HEK293 (cell line): ENCODE data around the gene RITA1.
A peak's percentile ranks its signal among the peaks of the same experiment; 100 is the strongest.

Source experiments
- CTCF ChIA-PET: fragments of 350-600 bp; formaldehyde crosslinking; extraction: SDS; loops from one replicate; lab custom pipeline; 2021; ENCODE audit warnings: antibody characterized with exemption; lab: Yijun Ruan, JAX
- POLR2A ChIA-PET: fragments of 300-600 bp; formaldehyde crosslinking; extraction: SDS; loops from one replicate; lab custom pipeline; 2020; ENCODE audit warnings: antibody characterized with exemption, inconsistent platforms; lab: Yijun Ruan, JAX
- H3K27ac ChIP-seq: fragments of 200-500 bp; sonication (Bioruptor generic); 2 replicates; pipeline ENCODE4 v1.5.1; 2014; ENCODE audit warnings: low read depth, low read length, control low read depth, inconsistent platforms; ENCODE audit errors: extremely low read depth
- H3K36me3 ChIP-seq, 2 experiments: fragments of 200-500 bp in 1 of 2; sonication (Bioruptor generic) in 1 of 2; 1 replicate in 1 of 2; 2 replicates in 1 of 2; pipeline ENCODE4 v1.5.1; 2014 to 2017; ENCODE audit warnings: inconsistent platforms in 2 of 2, low read length in 2 of 2; ENCODE audit not compliant: control insufficient read depth in 2 of 2, insufficient read depth in 1 of 2
- H3K4me1 ChIP-seq: fragments of 200-500 bp; sonication (Bioruptor generic); 2 replicates; pipeline ENCODE4 v1.5.1; 2014; ENCODE audit warnings: mild to moderate bottlenecking, low read length, inconsistent platforms; ENCODE audit not compliant: control insufficient read depth, insufficient read depth
- H3K4me3 ChIP-seq: 2 replicates; pipeline ENCODE4 v1.5.1; 2011; ENCODE audit warnings: low read depth, mild to moderate bottlenecking, control low read depth, low read length, moderate library complexity
- H3K9me3 ChIP-seq: fragments of 200-500 bp; sonication (Bioruptor generic); 2 replicates; pipeline ENCODE4 v1.5.1; 2014; ENCODE audit warnings: low read depth, low read length, inconsistent platforms; ENCODE audit not compliant: control insufficient read depth, insufficient read depth
- GFI1B ChIP-seq: fragments of 450-650 bp; formaldehyde crosslinking; IDR thresholded peaks from 2 replicates; pipeline ENCODE4 v1.5.1; 2016; ENCODE audit warnings: missing biosample characterization, missing genetic modification characterization
- GLI4 ChIP-seq: fragments of 450-650 bp; formaldehyde crosslinking; IDR thresholded peaks from 2 replicates; pipeline ENCODE4 v1.5.1; 2016; ENCODE audit warnings: missing biosample characterization, missing genetic modification characterization
- MYNN ChIP-seq: fragments of 450-650 bp; formaldehyde crosslinking; IDR thresholded peaks from 2 replicates; pipeline ENCODE4 v1.5.1; 2016; ENCODE audit warnings: missing biosample characterization, missing genetic modification characterization, borderline replicate concordance
- OVOL3 ChIP-seq: fragments of 450-650 bp; formaldehyde crosslinking; IDR thresholded peaks from 2 replicates; pipeline ENCODE4 v1.5.1; 2016; ENCODE audit warnings: missing biosample characterization, missing genetic modification characterization
- ZBTB17 ChIP-seq: fragments of 450-650 bp; formaldehyde crosslinking; IDR thresholded peaks from 2 replicates; pipeline ENCODE4 v1.5.1; 2016; ENCODE audit warnings: missing biosample characterization, missing genetic modification characterization
- ZBTB7A ChIP-seq: fragments of 450-650 bp; formaldehyde crosslinking; IDR thresholded peaks from 2 replicates; pipeline ENCODE4 v1.5.1; 2016; ENCODE audit warnings: low read depth, missing biosample characterization, missing genetic modification characterization
- ZNF114 ChIP-seq: fragments of 450-650 bp; formaldehyde crosslinking; IDR thresholded peaks from 2 replicates; pipeline ENCODE4 v1.5.0; 2017; ENCODE audit warnings: missing biosample characterization, missing genetic modification characterization
- ZNF248 ChIP-seq: fragments of 450-650 bp; formaldehyde crosslinking; IDR thresholded peaks from 2 replicates; pipeline ENCODE4 v1.5.1; 2017; ENCODE audit warnings: missing biosample characterization, missing genetic modification characterization
- ZNF366 ChIP-seq: fragments of 450-650 bp; formaldehyde crosslinking; conservative IDR thresholded peaks from 2 replicates; pipeline ENCODE4 v1.5.1; 2016; ENCODE audit warnings: missing biosample characterization, missing genetic modification characterization
- ZNF561 ChIP-seq: fragments of 450-650 bp; IDR thresholded peaks from 2 replicates; pipeline ENCODE4 v1.5.1; 2018; ENCODE audit warnings: missing biosample characterization, missing genetic modification characterization, borderline replicate concordance
- ZNF664 ChIP-seq: fragments of 450-650 bp; formaldehyde crosslinking; IDR thresholded peaks from 2 replicates; pipeline ENCODE4 v1.5.1; 2016; ENCODE audit warnings: missing biosample characterization, missing genetic modification characterization
- ZNF707 ChIP-seq: fragments of 450-650 bp; formaldehyde crosslinking; IDR thresholded peaks from 2 replicates; pipeline ENCODE4 v1.5.1; 2016; ENCODE audit warnings: missing biosample characterization, missing genetic modification characterization
- TF ChIP-seq, protein P1 (sequence below): fragments of 450-650 bp; formaldehyde crosslinking; IDR thresholded peaks from 2 replicates; pipeline ENCODE4 v1.5.1; 2016; ENCODE audit warnings: missing biosample characterization, missing genetic modification characterization
- TF ChIP-seq, protein P2 (sequence below): fragments of 450-650 bp; formaldehyde crosslinking; IDR thresholded peaks from 2 replicates; pipeline ENCODE4 v1.5.1; 2016; ENCODE audit warnings: missing biosample characterization, missing genetic modification characterization, borderline replicate concordance
- TF ChIP-seq, protein P3 (sequence below): fragments of 450-650 bp; formaldehyde crosslinking; IDR thresholded peaks from 2 replicates; pipeline ENCODE4 v1.5.1; 2016; ENCODE audit warnings: missing biosample characterization, missing genetic modification characterization, borderline replicate concordance
- TF ChIP-seq, protein P4 (sequence below): fragments of 450-650 bp; formaldehyde crosslinking; IDR thresholded peaks from 2 replicates; pipeline ENCODE4 v1.5.1; 2016; ENCODE audit warnings: missing biosample characterization, missing genetic modification characterization
- TF ChIP-seq, protein P5 (sequence below): fragments of 450-650 bp; IDR thresholded peaks from 2 replicates; pipeline ENCODE4 v1.5.1; 2018; ENCODE audit warnings: missing biosample characterization, mild to moderate bottlenecking, missing genetic modification characterization
- TF ChIP-seq, protein P6 (sequence below): fragments of 450-650 bp; formaldehyde crosslinking; IDR thresholded peaks from 2 replicates; pipeline ENCODE4 v1.5.1; 2017; ENCODE audit warnings: missing biosample characterization, missing genetic modification characterization

Gene RITA1

DNA sequence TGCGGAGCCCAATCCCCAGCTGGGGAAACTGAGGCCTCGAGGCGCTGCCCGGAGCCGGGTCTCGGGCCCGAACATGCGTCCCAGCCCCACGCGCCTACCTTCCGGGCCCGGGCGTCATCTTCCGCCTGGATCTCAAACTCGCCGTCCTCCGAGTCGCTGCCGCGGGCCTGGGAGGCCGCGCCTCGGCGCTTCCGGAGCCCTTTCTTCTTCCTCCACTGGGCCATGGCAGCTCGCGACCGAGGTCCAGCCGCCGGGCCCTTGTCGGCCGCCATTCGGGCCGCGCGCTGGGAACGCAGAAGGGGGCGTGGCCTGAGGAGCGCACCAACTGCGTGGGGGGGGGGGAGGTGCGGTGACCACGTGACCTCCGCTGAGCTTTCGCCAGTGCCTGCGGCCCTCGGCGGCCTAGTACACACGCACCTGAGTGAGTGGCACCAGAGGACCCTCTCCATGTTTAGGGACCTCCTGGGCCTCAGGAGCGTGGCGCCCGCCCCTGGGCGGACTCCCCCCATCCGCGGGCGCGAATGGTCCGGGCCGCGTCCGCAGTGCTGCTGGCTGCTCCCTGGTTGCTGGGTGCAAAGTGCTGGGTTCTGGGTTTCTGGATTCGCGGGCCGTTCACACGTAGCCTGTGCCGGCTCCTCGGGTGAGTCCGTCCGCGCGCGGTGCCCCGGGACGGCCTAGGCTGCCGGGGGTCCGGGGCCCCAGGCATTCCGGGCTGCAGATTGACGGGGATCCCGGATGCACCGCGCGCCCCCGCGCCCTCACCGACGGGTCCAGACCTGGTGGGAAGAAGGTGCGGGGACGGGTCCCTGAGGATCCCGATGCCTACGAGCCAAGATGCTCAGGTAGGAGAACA lies at the start of gene RITA1, which contains the start of gene DDX54 (continued):
- TF ChIP-seq ZNF114 (tag by site-specific recombination), result no peak

DNA sequence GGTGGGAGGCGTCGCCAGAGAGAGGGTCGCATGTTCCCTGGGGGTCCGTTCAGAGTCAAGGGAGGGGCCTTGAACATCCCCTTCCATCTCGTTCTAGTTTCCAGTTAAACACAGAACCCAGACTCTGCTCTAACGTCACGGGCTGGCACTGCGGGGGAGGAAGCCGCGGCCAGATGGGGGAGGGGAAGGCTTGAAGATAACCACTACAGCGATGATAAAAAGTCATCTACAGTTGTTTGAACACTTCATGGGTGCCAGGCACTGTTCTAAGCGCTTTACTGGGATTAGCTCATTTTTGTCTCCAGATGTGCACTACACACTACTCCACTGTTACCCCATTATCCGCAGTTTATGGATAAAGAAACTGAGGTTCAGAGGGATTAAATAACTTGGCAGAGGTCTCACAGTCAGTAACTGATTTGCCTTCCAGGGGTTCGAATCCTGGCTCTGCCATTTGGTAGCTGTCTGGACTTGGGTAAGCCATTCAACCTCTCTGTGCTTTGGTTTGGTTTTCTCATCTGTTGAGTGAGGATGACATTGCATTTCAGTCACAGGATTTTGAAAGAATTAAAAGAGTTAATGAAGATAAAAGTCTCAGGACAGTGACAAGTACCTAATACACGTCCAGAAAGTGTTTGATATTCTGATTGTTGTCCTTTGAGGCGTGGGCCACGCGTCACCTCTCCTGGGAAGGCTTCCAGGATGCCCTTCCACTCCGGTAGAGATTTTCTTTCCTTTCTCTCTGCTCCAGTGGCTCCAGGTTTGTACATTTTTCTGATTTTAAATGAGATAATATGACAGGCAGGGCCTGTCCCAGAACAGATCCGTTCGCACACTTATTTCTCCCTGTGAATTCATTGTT lies 49.2 kb upstream of the RITA1 start:
- H3K27ac ChIP-seq, result no peak overlapping the region
- POLR2A ChIA-PET, result interaction anchor here (2.0 kb wide), 1 partner anchor 17 kb away, joined by 5 read pairs; no protein-coding TSS in a partner anchor
- H3K4me1 ChIP-seq, result peaks cover 6% of the 10 kb centered on the region; the same call in 1 of the 2 replicates
- H3K36me3 ChIP-seq, result no peaks in the 10 kb centered on the region
- CTCF ChIA-PET, result interaction anchor here (1.0 to 2.6 kb wide), 2 partner anchors 15 to 17 kb away, joined by 3 to 9 read pairs; no protein-coding TSS in a partner anchor
- H3K9me3 ChIP-seq, result no peaks in the 10 kb centered on the region
- peak overlapping the region; percentile 23 for H3K4me3 ChIP-seq
- no peak for TF ChIP-seq GLI4 (tag by site-specific recombination)
- TF ChIP-seq, protein P1, sequence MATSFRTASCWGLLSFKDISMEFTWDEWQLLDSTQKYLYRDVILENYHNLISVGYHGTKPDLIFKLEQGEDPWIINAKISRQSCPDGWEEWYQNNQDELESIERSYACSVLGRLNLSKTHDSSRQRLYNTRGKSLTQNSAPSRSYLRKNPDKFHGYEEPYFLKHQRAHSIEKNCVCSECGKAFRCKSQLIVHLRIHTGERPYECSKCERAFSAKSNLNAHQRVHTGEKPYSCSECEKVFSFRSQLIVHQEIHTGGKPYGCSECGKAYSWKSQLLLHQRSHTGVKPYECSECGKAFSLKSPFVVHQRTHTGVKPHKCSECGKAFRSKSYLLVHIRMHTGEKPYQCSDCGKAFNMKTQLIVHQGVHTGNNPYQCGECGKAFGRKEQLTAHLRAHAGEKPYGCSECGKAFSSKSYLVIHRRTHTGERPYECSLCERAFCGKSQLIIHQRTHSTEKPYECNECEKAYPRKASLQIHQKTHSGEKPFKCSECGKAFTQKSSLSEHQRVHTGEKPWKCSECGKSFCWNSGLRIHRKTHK (tag by site-specific recombination), result no peak
- no peak for TF ChIP-seq ZBTB7A (tag by site-specific recombination)
- no peak for TF ChIP-seq ZNF707
- TF ChIP-seq, protein P2, sequence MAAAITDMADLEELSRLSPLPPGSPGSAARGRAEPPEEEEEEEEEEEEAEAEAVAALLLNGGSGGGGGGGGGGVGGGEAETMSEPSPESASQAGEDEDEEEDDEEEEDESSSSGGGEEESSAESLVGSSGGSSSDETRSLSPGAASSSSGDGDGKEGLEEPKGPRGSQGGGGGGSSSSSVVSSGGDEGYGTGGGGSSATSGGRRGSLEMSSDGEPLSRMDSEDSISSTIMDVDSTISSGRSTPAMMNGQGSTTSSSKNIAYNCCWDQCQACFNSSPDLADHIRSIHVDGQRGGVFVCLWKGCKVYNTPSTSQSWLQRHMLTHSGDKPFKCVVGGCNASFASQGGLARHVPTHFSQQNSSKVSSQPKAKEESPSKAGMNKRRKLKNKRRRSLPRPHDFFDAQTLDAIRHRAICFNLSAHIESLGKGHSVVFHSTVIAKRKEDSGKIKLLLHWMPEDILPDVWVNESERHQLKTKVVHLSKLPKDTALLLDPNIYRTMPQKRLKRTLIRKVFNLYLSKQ (tag by site-specific recombination), result no peak
- TF ChIP-seq ZNF366 (tag by site-specific recombination), result no peak
- TF ChIP-seq, protein P3, sequence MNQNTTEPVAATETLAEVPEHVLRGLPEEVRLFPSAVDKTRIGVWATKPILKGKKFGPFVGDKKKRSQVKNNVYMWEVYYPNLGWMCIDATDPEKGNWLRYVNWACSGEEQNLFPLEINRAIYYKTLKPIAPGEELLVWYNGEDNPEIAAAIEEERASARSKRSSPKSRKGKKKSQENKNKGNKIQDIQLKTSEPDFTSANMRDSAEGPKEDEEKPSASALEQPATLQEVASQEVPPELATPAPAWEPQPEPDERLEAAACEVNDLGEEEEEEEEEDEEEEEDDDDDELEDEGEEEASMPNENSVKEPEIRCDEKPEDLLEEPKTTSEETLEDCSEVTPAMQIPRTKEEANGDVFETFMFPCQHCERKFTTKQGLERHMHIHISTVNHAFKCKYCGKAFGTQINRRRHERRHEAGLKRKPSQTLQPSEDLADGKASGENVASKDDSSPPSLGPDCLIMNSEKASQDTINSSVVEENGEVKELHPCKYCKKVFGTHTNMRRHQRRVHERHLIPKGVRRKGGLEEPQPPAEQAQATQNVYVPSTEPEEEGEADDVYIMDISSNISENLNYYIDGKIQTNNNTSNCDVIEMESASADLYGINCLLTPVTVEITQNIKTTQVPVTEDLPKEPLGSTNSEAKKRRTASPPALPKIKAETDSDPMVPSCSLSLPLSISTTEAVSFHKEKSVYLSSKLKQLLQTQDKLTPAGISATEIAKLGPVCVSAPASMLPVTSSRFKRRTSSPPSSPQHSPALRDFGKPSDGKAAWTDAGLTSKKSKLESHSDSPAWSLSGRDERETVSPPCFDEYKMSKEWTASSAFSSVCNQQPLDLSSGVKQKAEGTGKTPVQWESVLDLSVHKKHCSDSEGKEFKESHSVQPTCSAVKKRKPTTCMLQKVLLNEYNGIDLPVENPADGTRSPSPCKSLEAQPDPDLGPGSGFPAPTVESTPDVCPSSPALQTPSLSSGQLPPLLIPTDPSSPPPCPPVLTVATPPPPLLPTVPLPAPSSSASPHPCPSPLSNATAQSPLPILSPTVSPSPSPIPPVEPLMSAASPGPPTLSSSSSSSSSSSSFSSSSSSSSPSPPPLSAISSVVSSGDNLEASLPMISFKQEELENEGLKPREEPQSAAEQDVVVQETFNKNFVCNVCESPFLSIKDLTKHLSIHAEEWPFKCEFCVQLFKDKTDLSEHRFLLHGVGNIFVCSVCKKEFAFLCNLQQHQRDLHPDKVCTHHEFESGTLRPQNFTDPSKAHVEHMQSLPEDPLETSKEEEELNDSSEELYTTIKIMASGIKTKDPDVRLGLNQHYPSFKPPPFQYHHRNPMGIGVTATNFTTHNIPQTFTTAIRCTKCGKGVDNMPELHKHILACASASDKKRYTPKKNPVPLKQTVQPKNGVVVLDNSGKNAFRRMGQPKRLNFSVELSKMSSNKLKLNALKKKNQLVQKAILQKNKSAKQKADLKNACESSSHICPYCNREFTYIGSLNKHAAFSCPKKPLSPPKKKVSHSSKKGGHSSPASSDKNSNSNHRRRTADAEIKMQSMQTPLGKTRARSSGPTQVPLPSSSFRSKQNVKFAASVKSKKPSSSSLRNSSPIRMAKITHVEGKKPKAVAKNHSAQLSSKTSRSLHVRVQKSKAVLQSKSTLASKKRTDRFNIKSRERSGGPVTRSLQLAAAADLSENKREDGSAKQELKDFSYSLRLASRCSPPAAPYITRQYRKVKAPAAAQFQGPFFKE (tag by site-specific recombination), result no peak
- TF ChIP-seq, protein P4, sequence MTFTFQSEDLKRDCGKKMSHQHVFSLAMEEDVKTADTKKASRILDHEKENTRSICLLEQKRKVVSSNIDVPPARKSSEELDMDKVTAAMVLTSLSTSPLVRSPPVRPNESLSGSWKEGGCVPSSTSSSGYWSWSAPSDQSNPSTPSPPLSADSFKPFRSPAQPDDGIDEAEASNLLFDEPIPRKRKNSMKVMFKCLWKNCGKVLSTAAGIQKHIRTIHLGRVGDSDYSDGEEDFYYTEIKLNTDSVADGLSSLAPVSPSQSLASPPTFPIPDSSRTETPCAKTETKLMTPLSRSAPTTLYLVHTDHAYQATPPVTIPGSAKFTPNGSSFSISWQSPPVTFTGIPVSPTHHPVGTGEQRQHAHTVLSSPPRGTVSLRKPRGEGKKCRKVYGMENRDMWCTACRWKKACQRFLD (tag by site-specific recombination), result no peak
- TF ChIP-seq GFI1B (tag by site-specific recombination), result no peak
- peak; percentile 92 for TF ChIP-seq ZNF664
- TF ChIP-seq, protein P5, sequence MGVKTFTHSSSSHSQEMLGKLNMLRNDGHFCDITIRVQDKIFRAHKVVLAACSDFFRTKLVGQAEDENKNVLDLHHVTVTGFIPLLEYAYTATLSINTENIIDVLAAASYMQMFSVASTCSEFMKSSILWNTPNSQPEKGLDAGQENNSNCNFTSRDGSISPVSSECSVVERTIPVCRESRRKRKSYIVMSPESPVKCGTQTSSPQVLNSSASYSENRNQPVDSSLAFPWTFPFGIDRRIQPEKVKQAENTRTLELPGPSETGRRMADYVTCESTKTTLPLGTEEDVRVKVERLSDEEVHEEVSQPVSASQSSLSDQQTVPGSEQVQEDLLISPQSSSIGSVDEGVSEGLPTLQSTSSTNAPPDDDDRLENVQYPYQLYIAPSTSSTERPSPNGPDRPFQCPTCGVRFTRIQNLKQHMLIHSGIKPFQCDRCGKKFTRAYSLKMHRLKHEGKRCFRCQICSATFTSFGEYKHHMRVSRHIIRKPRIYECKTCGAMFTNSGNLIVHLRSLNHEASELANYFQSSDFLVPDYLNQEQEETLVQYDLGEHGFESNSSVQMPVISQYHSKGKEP, result no peak
- TF ChIP-seq, protein P6, sequence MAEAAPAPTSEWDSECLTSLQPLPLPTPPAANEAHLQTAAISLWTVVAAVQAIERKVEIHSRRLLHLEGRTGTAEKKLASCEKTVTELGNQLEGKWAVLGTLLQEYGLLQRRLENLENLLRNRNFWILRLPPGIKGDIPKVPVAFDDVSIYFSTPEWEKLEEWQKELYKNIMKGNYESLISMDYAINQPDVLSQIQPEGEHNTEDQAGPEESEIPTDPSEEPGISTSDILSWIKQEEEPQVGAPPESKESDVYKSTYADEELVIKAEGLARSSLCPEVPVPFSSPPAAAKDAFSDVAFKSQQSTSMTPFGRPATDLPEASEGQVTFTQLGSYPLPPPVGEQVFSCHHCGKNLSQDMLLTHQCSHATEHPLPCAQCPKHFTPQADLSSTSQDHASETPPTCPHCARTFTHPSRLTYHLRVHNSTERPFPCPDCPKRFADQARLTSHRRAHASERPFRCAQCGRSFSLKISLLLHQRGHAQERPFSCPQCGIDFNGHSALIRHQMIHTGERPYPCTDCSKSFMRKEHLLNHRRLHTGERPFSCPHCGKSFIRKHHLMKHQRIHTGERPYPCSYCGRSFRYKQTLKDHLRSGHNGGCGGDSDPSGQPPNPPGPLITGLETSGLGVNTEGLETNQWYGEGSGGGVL (tag by site-specific recombination), result 0 out of 2 replicates have a peak, but pooled peaks have one; percentile 39
- TF ChIP-seq MYNN (tag by site-specific recombination), result no peak
- TF ChIP-seq ZNF248 (tag by site-specific recombination), result no peak
- TF ChIP-seq OVOL3 (tag by site-specific recombination), result no peak
- peak; percentile 54 for TF ChIP-seq ZBTB17
- no peak for TF ChIP-seq ZNF561
